Karpas-422 (cell line): ENCODE data around the gene ARL15. TPM values are rescaled to one million over a fixed set of nuclear protein-coding genes. Genes with fewer than 3 reads are reported as not detected.

Source experiments
- DNase-seq: peaks from one replicate; pipeline ENCODE4 v3.0.0-alpha.2; 2015
- H2AFZ ChIP-seq: fragments of 200-600 bp; sonication (generic); 2 replicates; pipeline ENCODE4 v1.6.1; 2014; ENCODE audit warnings: antibody characterized with exemption, low read length, mixed read lengths
- H3K27ac ChIP-seq: fragments of 200-600 bp; sonication (generic); 2 replicates; pipeline ENCODE4 v1.5.1; 2014; ENCODE audit warnings: mild to moderate bottlenecking, low read length, moderate library complexity
- H3K27me3 ChIP-seq: fragments of 200-600 bp; sonication (generic); 2 replicates; pipeline ENCODE4 v1.6.1; 2014; ENCODE audit warnings: low read length, mixed read lengths
- H3K36me3 ChIP-seq: fragments of 200-600 bp; sonication (generic); 2 replicates; pipeline ENCODE4 v1.6.1; 2014; ENCODE audit warnings: low read length, mixed read lengths; ENCODE audit not compliant: insufficient read depth
- H3K4me1 ChIP-seq: fragments of 200-600 bp; sonication (generic); 2 replicates; pipeline ENCODE4 v1.6.1; 2014; ENCODE audit warnings: mild to moderate bottlenecking, low read length, mixed read lengths
- H3K4me2 ChIP-seq: fragments of 200-600 bp; sonication (generic); 2 replicates; pipeline ENCODE4 v1.6.1; 2014; ENCODE audit warnings: low read length, low read depth, mild to moderate bottlenecking; ENCODE audit not compliant: poor library complexity, severe bottlenecking
- H3K4me3 ChIP-seq: fragments of 200-600 bp; sonication (generic); 2 replicates; pipeline ENCODE4 v1.5.1; 2014; ENCODE audit warnings: mild to moderate bottlenecking, antibody characterized with exemption, low read length, mixed read lengths
- H3K79me2 ChIP-seq: fragments of 200-600 bp; sonication (generic); 2 replicates; pipeline ENCODE4 v1.6.1; 2014; ENCODE audit warnings: mild to moderate bottlenecking, low read length, mixed read lengths
- H3K9ac ChIP-seq: fragments of 200-600 bp; sonication (generic); 2 replicates; pipeline ENCODE4 v1.6.0; 2014; ENCODE audit warnings: low read length
- H3K9me2 ChIP-seq: fragments of 200-600 bp; sonication (generic), shearing (Covaris generic); replicated peaks from 2 replicates; pipeline ENCODE4 v1.6.0; 2014; ENCODE audit warnings: mild to moderate bottlenecking, low read length, moderate library complexity; ENCODE audit not compliant: insufficient read depth
- H3K9me3 ChIP-seq: fragments of 300-700, 200-600 bp; sonication (generic); 2 replicates; pipeline ENCODE4 v1.6.1; 2014; ENCODE audit warnings: low read length, mixed read lengths
- H4K20me1 ChIP-seq: fragments of 200-600 bp; sonication (generic); 2 replicates; pipeline ENCODE4 v1.6.1; 2014; ENCODE audit warnings: mild to moderate bottlenecking, antibody characterized with exemption, low read length, low read depth; ENCODE audit not compliant: insufficient read depth
- total RNA-seq: library from RNA; depleted of rRNA; stranded (reverse); fragments of >200 nt; shearing (Covaris generic); gene quantifications from 2 replicates; pipeline ENCODE4 v1.2.3, GENCODE V29; 2014; ENCODE audit warnings: low replicate concordance

Gene ARL15
- total RNA-seq, 1 experiment from 2014 or later: 10.7 TPM

GRCh38 chr5:54275361-54275760 is 35.0 kb downstream of the ARL15 start:
- Histone ChIP-seq H3K36me3 (no peaks in the 10 kb centered on the region), H3K9ac (no peak overlapping the region), H3K9me3 (no peaks in the 10 kb centered on the region), H3K4me3 (no peak overlapping the region), H3K9me2 (no peaks in the 10 kb centered on the region), H3K4me2 (no peak overlapping the region), H3K27me3 (no peaks in the 10 kb centered on the region), H3K4me1 (no peaks in the 10 kb centered on the region), H2AFZ (no peak overlapping the region), H3K27ac (no peak overlapping the region), H4K20me1 (peaks cover 11% of the 10 kb centered on the region; the same call in 1 of the 2 replicates), H3K79me2 (no peaks in the 10 kb centered on the region)
- no peak for DNase-seq

DNA sequence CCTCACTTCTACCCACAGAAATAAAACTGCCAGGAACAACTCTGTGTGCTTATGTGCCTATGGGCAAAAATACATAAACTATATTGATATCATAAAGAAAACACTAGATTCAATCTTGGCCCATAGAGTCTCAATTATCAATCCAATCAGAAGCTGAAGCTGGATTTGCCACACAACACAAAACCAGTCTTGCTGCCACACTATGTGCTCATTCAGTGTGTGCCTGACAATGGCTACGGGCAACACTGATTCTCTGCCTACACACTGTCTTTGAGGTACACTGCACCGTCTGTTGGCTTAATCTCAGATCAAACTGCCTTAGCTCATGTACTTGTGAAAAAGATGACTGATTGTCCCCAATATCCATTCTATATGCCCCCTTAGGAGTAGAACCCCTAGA is 35.4 kb downstream of the ARL15 start:
- Histone ChIP-seq H3K27me3 (no peaks in the 10 kb centered on the region), H3K9ac (no peak overlapping the region), H3K9me3 (no peaks in the 10 kb centered on the region), H3K79me2 (no peaks in the 10 kb centered on the region), H3K9me2 (no peaks in the 10 kb centered on the region), H3K4me3 (no peak overlapping the region), H3K36me3 (no peaks in the 10 kb centered on the region), H3K27ac (no peak overlapping the region), H4K20me1 (peaks cover 11% of the 10 kb centered on the region; the same call in 1 of the 2 replicates), H2AFZ (no peak overlapping the region), H3K4me2 (no peak overlapping the region), H3K4me1 (no peaks in the 10 kb centered on the region)
- DNase-seq: no peak

DNA sequence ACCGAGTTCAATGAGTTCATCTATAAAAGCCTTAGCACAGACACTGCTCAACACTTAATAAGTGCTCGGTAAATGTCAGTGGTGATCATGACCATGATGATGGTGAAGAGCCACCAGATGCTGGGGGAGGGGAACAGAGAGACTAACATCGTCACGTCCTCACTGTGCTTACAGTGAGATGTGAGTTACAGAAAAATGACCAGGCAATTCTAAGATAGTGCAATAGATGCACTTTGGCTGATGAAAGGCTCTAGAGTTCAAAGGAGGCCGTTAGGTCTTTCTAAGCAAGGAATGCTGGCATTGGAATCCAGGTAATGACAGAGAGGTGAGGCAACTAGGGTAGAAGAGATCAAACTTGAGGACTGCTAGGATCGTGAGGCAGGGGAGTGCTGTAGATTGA is 36.7 kb downstream of the ARL15 start:
- no peak overlapping the region for H3K9ac ChIP-seq

GRCh38 chr5:54272746-54273145 is 37.6 kb downstream of the ARL15 start:
- Histone ChIP-seq H3K36me3 (no peaks in the 10 kb centered on the region), H3K4me2 (no peak overlapping the region), H4K20me1 (0 out of 2 replicates have a peak, but pooled peaks cover 3% of the 10 kb centered on the region), H2AFZ (no peak overlapping the region), H3K9me3 (no peaks in the 10 kb centered on the region), H3K4me3 (no peak overlapping the region), H3K9me2 (no peaks in the 10 kb centered on the region), H3K9ac (no peak overlapping the region), H3K79me2 (no peaks in the 10 kb centered on the region), H3K27me3 (no peaks in the 10 kb centered on the region), H3K27ac (no peak overlapping the region), H3K4me1 (no peaks in the 10 kb centered on the region)
- no peak for DNase-seq

More for the DNA sequence above, 36.7 kb downstream of the ARL15 start:
- Histone ChIP-seq H3K4me1 (no peaks in the 10 kb centered on the region), H3K9me3 (no peaks in the 10 kb centered on the region), H3K4me2 (no peak overlapping the region), H3K4me3 (no peak overlapping the region), H4K20me1 (0 out of 2 replicates have a peak, but pooled peaks cover 3% of the 10 kb centered on the region), H3K27ac (no peak overlapping the region), H3K79me2 (no peaks in the 10 kb centered on the region), H3K27me3 (no peaks in the 10 kb centered on the region), H3K36me3 (no peaks in the 10 kb centered on the region), H2AFZ (no peak overlapping the region), H3K9me2 (no peaks in the 10 kb centered on the region)
- no peak for DNase-seq

GRCh38 chr5:54270326-54270725 is 40.0 kb downstream of the ARL15 start:
- H3K4me2 ChIP-seq: no peak overlapping the region
- no peak for DNase-seq
- no peaks in the 10 kb centered on the region for H3K4me1 ChIP-seq
- H3K36me3 ChIP-seq: no peaks in the 10 kb centered on the region
- no peak overlapping the region for H3K4me3 ChIP-seq
- no peaks in the 10 kb centered on the region for H3K9me2 ChIP-seq
- no peaks in the 10 kb centered on the region for H3K27me3 ChIP-seq
- H3K79me2 ChIP-seq: no peaks in the 10 kb centered on the region
- 0 out of 2 replicates have a peak, but pooled peaks cover 3% of the 10 kb centered on the region for H4K20me1 ChIP-seq
- no peak overlapping the region for H2AFZ ChIP-seq
- H3K9me3 ChIP-seq: no peaks in the 10 kb centered on the region
- no peak overlapping the region for H3K27ac ChIP-seq
- H3K9ac ChIP-seq: no peak overlapping the region

- Histone ChIP-seq H3K4me3 (no peak overlapping the region), H3K27ac (no peak overlapping the region), H3K9me3 (no peaks in the 10 kb centered on the region), H3K36me3 (no peaks in the 10 kb centered on the region), H4K20me1 (peaks cover 10% of the 10 kb centered on the region; the same call in 1 of the 2 replicates), H2AFZ (no peak overlapping the region), H3K4me2 (no peak overlapping the region), H3K4me1 (no peaks in the 10 kb centered on the region), H3K9me2 (no peaks in the 10 kb centered on the region), H3K79me2 (no peaks in the 10 kb centered on the region), H3K27me3 (no peaks in the 10 kb centered on the region), H3K9ac (no peak overlapping the region)
- DNase-seq: no peak
These were observed 45.8 kb downstream of the ARL15 start for GRCh38 chr5:54264574-54264973.

DNA sequence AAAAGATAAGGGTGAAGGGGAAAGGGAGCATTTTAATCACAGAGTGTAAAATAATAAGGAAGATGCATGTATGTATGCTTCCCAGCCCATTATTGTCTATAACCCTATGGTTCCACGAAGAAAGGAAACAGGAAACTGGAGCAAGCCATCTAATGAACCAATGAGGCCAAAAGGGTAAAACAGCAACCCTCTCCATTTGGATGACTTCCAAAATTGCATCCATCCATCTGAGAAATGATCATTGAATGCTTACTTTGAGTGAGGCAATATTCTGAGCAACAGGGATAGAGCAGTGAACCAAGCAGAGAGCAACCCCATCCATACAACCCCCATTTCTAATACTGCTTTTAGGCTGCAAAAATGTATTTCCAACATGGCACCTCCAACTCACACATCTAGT is 46.9 kb downstream of the ARL15 start:
- Histone ChIP-seq H2AFZ (no peak overlapping the region), H3K27ac (no peak overlapping the region), H4K20me1 (peaks cover 20% of the 10 kb centered on the region; the same call in 1 of the 2 replicates), H3K9ac (no peak overlapping the region), H3K9me2 (no peaks in the 10 kb centered on the region), H3K4me2 (no peak overlapping the region), H3K9me3 (no peaks in the 10 kb centered on the region), H3K36me3 (no peaks in the 10 kb centered on the region), H3K79me2 (no peaks in the 10 kb centered on the region), H3K4me3 (no peak overlapping the region), H3K27me3 (no peaks in the 10 kb centered on the region), H3K4me1 (no peaks in the 10 kb centered on the region)
- DNase-seq: no peak

DNA sequence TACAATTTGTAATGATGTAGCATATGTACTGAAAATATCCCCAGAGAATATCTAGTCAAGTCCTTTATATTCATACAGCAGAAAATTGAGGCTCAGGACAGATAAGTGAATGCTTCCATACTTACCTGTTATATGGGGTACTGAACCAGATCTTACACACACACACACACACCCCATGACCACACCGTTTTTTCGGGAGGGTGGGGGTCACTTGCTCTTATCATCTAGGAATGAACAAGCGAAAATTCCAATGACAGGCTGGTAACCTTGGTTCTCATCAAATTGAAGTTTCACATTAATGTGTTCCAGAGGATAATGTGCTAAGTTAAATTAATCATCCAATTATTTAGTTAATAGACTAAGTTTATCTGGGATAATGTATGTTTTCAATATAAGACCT is 48.8 kb downstream of the ARL15 start:
- no peak for DNase-seq
- H3K4me1 ChIP-seq: no peaks in the 10 kb centered on the region
- no peaks in the 10 kb centered on the region for H3K9me2 ChIP-seq
- no peak overlapping the region for H3K27ac ChIP-seq
- H3K4me2 ChIP-seq: no peak overlapping the region
- H3K4me3 ChIP-seq: no peak overlapping the region
- no peak overlapping the region for H3K9ac ChIP-seq
- no peaks in the 10 kb centered on the region for H3K79me2 ChIP-seq
- H3K27me3 ChIP-seq: no peaks in the 10 kb centered on the region
- no peaks in the 10 kb centered on the region for H3K9me3 ChIP-seq
- peaks cover 26% of the 10 kb centered on the region; the same call in 1 of the 2 replicates for H4K20me1 ChIP-seq
- no peaks in the 10 kb centered on the region for H3K36me3 ChIP-seq
- no peak overlapping the region for H2AFZ ChIP-seq

DNA sequence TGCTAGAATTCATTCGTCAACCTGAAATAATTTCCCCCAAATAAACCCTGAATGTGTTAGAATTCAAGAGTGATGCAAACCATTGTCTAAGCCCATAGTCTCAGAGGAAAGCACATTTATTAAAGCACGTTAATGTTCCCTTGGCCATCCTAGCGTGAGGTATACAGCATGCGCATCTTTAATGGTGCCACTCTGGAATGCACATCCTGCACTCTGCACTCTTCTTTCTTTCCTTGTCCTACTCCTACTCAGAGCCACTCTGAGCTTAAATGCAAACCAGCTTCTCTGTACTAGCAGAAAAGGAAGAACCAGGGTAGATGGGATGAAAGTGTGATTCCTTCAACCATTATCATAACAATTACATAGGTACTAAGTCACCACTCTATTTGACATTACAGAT is 50.4 kb downstream of the ARL15 start:
- no peaks in the 10 kb centered on the region for H3K4me1 ChIP-seq
- no peak overlapping the region for H2AFZ ChIP-seq
- H3K36me3 ChIP-seq: no peaks in the 10 kb centered on the region
- H3K9me2 ChIP-seq: no peaks in the 10 kb centered on the region
- no peak overlapping the region for H3K4me3 ChIP-seq
- no peak overlapping the region for H3K4me2 ChIP-seq
- H3K27ac ChIP-seq: no peak overlapping the region
- no peaks in the 10 kb centered on the region for H3K27me3 ChIP-seq
- peaks cover 26% of the 10 kb centered on the region; the same call in 1 of the 2 replicates for H4K20me1 ChIP-seq
- no peaks in the 10 kb centered on the region for H3K9me3 ChIP-seq
- H3K9ac ChIP-seq: no peak overlapping the region
- no peak for DNase-seq
- no peaks in the 10 kb centered on the region for H3K79me2 ChIP-seq
